GM21447 (cell line): ENCODE data around the gene LCT.
"Not testable (repeated sequence)": the region's sequence is repeated elsewhere in the genome, so short reads cannot be mapped to it uniquely, and the experiment has no call there.

ENCODE experiments used
- ATAC-seq: cut with Tn5 transposase; IDR thresholded peaks from one replicate; pipeline ENCODE4 v1.9.1; 2021; ENCODE audit not compliant: unreplicated experiment

LCT gene

DNA sequence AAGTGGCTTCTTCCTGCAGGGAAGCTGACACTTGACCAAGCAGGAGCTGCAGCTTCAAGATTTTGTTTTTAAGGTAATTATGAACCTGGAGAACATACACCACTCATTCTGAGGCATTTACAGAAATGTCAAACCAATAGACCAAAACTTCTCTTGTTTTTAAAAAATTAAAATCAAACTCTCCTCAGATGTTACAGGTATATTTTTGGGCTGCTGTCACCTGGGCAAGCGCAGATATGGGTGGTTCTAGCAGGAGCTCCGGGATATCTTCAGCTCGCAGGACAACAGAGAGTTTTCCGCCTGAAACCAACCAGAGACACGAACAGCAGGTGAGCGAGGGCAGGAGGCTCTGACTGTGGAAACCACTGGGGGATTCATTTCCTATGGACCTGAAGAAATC lies 4.1 kb downstream of the LCT start:
- no peak for ATAC-seq

DNA sequence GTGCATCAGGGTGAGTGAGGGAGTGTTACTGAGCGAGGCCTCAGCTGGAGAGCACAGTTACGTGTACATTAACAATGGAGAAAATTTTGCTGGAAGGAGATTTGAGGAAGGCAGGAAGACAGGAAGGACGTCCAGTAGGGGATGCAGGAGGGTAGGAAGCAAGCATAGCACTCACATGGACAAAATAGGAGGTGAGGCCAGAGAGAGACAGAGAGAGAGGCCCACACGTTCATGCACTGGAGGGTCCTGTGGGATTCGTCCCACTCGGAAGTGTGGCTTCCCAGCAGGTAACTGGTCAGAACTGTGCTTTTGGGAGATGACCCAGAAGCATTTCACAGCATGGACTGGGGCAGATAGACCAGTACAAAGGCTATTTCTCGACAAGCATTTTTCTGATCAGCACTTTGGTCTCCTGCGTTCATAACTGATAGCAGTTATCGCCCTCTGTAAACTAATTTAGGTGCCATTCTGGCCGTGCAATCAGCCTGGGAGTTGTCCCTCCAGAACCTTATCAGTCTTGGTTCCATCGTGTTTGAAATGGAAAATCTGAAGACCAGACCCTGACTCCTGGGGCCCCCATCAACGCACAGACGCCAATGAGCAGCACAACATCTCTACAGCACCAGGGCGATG lies 5.7 kb downstream of the LCT start:
- no peak for ATAC-seq

DNA sequence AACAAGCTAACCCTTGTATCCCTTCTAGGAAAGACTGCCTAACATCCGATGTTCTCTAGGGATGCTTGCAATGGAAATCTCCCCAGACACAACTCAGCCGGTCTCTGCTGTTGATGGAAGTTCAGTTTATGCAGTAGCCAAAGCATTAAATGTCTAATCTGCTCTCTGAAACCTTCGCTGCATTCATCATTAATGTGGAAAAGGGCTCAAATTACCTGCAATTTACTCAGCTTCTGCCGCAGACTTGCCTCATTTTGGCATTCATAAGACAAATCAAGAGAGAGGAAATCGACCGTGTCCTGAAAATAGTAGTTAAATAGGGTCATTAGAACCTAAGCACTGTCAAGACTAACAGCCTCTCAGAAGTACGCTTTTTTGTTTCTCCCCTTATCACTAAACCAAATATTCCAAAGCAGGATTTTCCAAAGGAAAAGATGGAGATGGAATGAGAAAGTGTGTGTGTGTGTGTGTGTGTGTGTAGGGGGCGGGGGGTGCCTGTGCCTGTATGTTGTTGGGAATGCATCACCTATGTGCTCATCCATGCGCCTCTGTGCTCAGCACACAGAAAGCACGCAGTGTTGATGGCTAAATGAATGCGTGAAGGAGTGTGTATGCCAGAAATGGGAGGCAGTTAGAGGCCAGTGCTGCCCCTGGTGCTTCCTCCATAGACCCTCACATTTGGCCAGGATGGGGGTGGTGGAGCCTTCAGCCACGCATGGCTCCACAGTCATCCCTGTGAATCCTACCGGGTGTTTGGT lies 7.4 kb downstream of the LCT start:
- ATAC-seq = no peak

DNA sequence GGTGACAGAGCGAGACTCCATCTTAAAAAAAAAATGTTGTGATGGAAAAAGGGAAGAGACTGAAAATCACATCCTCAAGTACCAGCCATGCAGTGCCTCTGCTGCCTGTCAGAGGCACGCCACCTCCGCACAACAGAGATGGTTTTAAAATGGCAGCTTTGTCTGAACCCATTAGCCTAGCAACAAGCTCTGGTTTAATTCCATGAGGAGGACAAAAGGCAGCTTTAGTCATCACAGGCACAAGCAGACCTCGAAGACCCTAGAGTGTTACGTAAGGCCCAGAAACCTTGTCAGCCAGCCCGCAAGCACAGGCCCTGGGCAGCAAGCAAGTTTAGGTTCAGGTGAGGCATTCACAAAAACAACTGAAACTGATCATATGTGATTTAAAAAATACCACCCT lies 10.4 kb downstream of the LCT start:
- ATAC-seq = no peak

DNA sequence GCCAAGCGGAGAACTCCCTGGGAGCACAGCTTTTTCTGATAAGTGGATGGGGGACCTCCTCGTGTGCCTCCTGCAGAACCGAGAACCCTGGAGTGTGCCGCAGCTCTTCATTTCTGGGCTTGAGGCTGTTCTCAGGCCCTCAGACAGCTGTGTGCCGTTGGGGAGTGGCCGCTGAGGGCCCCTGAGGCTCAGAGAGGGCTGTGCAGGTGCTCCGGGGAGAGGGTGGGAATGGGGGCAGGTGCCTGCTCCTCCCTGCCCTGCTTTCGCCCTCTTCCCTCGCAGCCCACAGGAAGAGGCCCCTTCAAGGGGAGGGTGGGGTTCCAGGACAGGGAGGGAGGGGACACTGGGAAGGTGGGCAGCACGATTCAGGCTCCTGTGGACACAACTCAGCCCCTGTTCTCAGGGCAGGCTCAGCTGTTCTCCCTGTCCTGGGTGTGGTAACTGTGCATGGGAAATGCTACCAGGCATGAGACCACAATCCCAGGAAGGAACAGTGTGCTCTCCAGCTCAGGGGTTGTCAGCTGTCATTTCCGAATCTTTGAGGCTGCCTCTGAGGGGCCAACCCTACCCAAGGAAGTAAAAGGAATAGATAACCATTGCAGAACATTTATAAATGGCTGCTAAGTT lies 11.3 kb downstream of the LCT start:
- no peak for ATAC-seq

DNA sequence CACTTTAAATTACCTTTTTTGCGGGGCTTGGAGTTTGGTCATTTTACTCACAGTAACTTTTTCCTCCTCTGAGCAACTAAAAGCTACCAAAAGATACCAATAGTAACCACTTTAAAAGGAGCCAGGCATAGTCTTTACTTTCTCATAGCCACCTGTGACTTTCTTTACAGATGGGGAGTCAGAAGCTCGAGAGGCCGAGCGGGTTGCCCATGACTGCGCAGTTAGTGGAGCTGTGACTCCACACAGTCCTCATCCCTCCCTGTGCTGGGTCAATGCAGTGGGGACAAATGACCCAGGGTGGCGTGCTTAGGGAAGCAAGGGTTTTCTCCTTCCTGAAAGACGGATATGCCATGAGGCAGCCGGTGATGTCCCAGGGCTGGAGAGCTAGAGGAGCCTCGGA lies 11.9 kb downstream of the LCT start:
- no peak for ATAC-seq

DNA sequence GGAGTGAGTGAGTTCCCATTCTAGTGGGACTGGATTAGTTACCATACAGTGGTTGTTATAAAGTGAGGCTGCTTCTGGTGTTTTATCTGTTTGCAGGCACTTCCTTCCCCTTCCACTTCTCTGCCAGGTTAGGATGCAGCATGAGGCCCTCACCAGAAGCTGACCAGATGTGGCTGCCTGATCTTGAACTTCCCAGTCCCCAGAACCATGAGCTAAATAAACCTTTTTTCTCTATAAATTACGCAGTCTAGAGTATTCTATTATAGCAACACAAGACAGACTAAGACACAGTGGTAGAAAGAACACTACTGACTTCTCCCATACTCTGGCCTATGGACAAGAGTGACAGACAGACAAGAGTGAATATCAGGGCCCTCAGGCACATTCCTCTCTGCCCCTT lies 14.1 kb downstream of the LCT start:
- no peak for ATAC-seq

DNA sequence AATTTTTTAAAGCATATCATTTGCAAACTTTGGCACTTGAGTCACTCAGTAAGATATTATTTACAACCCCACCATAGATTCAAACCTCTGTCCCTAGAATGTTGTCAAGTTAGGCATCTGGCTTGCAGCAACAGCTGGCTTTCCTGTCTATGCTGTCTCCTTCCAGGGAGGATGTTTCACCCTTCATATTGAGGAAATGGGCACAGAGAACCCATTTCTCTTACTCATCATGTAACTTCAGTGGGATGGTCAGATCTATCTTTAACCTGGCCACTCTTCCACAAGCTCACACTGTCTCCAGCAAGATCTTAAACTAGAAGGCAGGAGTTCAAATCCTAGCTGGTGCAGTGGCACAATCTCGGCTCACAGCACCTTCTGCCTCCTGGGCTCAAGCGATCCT lies 15.8 kb downstream of the LCT start:
- no peak for ATAC-seq

DNA sequence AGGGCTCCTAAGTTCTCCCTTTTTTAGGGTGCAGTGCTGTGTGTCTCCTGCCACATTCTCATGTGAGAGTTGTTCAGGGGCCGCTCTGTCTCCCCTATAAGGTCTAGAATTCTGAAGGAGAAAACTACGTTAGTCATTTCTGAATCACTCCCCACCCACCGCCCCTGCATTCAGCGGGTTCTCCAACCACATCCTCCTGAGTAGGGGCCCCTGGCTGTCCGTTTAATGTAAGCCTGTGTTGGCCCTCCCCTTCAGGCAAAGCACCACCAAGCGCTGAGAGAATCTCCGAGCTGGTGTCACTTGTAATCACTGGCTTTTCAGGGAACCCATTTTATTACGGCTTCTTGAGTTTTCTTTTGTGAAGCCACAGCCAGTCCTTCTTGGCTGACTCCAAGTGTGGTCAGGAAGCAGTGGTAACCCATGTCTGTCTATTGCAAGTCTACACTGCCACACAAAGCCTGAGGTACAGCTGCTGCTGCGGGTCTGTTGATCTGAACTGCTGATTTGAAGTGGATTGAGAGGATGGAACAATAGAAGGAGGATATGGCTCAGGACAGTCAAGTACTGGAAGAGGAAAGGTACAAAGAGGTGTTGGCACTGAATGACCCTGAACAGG lies 16.9 kb downstream of the LCT start:
- peak; percentile 88 for ATAC-seq

DNA sequence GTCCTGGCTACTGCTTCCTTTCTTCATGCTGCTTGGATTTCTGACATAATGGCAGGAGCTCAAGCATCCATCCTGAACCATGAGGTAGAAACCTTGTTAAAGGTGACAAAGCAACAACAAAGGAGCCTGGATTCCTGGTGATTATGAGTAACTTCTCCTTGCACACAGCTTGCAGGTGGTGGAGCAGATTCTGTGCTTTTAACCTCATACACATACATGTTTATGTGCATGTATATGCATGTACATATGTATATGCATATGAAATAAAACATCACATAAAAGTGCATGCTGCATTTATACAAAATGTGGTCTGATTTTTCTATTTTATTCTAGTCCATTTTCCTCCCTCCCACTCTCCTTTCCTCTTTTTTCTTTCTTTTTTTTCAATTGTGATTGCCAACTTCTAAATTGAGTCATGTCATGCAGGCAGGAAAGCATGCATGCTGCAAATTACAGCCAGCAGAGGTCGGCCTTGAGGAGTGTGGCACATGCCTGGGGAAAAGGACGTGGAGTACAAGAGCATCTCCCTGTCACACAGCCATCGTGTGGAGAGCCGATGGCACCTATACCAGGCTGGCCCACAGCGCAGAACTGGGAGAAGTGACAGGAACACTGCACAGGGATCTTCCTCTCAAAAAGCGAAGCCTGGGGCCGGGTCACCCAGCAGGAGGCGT lies 17.9 kb downstream of the LCT start:
- no peak for ATAC-seq

DNA sequence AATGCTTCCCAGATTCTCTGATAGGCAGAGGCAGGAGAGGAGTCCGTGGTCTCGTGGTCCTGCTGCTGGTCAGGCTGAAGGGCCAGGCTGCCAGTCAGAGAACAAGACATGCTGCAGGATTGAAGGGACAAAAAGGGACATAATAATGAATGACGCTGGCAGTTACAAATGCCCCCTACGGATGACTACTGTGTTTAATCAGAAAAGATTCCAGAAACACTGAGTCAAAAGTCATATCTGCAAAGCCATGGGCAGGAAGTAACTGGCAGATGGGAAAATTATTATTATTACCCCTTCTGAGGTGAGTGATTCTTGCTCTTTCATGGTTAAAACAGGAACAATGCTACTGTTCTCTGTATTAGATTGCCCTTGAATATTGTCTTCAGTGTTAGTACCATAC lies 19.0 kb downstream of the LCT start:
- no peak for ATAC-seq

DNA sequence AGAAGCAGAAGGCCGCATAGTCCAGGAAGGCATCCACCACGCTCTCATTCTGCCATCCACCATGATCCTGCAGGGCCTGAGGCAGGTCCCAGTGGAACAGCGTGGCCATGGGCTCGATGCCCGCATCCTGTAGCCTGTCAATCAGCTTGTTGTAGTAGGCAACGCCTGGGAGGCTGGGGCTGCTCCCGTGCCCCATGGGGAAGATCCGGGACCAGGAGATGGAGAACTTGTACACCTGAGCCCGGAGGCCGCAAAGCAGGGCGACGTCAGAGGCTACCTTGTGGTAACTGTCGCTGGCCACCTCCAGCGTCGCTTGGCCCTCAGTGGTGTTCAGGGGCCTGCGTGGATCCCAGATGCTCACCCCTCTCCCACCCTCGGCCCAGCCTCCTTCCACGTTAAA lies 19.5 kb downstream of the LCT start:
- no peak for ATAC-seq

DNA sequence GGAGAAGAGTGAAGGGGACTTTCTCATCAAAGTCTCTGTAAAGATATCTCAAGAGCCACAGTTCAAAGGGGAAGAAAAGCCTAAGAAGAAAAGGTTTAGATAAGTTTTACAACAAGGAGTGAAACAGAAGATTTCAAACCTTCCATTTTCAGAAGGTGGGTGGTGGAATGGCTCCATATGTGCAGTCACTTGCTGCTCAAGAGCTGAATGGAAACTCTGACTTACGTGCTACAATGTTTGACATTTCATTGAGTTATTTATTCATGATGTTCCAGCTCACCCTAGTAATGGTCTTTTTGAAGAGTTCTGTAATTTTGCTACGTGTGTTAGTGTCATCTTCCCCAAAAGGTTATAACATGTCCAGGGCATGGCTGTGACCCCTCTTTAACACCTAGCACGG lies 21.7 kb downstream of the LCT start:
- ATAC-seq = no peak

DNA sequence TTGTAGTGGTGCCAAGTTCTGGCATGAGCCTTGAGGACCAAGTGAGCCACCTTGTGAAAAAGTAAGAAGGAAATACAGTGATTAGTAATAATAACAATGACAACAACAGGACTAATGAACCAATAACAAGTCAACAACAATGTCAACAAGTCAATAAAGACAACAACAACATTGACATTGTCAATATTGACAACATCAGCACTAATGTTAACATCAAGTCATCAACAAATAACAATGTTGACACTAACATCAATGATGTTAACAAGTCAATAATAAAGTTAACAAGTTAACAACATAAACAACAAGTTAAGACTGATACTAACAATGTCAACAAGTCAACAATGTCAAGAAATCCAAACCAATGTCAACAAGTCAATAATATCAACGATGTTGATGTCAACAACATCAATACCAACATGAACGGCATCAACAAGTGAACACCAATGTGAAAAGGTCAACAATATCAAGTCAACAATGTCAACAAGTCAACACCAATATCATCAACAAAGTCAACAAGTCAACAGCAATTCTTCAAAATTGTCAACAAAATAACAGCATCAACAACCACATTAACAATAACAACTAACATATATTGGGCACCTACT lies 24.0 kb downstream of the LCT start:
- no peak for ATAC-seq

DNA sequence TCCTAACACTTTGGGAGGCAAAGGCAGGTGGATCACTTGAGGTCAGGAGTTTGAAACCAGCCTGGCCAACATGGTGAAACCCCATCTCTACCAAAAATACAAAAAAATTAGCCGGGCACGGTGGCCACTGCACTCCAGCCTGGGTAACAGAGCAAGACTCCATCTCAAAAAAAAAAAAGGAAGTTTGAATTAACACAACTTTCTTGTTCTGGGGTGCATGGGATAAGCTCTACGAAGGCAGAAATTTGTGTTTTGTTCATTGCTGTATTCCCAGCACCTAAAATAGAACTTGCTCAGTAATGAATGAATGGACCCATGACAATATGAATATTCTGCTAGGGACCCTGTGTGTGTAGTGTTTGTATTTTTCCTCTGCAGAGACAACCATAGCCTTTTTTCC lies 29.1 kb downstream of the LCT start:
- ATAC-seq = not testable (repeated sequence)

DNA sequence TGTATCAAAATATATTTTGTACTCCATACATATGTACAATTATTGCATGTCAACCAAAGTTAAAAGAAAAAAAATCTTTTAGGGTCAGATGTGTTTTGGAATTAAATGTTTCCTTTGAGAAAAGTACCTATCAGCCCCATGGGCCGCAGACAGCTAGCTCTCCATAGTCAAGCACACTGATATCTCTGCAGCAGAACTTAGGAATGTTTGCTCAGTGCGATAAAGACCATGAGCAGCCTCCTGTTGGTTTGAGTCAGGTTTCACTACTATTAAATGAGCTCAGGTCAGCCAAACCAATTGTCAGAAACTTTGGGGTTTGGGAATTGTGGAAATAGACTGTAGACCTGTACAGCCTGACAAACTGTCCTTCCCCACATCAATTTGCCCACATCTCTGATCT lies 33.7 kb downstream of the LCT start:
- ATAC-seq = no peak

DNA sequence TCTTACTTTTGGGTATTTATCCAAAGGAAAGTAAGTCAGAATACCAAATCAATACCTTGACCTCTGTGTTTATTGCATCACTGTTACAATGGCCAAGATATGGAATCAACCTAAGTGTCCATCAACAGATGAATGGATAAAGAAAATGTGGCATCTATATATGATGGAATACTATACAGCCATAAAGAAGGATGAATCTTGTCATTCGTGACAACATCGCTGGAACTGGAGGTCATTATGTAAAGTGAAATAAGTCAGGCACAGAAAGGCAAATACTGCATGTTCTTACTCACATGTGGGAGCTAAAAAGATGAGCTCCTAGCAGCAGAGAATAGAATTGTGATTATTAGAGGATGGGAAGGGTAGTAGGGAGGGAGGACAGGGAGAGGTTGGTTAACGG lies 34.6 kb downstream of the LCT start:
- ATAC-seq = no peak

DNA sequence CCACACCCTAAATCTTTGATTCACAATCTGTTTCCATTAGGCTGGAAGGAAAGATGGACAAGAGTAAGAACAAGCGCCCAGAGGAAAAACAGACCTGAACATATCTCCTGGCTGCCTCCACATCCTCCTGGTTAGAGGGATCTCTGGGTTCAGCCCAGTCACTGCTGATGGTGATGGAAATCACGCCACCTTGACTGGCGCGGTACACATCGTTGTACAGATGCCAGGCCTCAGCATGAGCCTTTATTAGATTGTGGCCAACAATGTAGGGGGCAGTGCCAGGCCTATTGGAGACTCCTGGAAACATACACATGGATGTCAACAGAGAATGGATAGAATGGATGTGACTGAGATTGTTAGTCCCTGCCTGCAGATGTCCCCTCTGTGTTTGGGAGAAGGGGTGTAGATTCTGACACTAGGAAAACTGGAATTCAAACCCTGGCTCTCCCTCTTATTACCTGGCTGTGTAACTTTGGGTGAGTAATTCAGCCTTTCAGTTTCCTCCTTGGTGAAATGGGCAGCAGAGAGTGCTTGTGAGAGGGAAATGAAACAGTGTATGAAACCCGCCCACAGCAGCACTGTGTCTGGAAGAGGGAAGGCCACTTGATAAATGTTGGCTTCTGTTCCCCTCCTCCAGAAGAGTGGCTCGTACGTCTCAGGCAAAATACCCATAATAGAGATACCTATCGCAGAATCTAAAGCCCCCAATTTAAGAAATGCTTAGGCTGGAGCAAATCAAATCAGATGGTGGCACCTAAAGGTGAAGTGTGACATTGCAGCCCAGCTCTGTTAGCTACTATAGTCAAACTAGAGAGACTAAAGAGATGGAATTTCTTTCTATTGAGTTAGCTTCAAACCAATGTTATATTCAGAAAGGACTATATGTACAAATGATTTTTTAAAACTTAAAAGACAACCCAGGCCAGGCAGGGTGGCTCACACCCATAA lies 36.2 kb downstream of the LCT start:
- no peak for ATAC-seq

DNA sequence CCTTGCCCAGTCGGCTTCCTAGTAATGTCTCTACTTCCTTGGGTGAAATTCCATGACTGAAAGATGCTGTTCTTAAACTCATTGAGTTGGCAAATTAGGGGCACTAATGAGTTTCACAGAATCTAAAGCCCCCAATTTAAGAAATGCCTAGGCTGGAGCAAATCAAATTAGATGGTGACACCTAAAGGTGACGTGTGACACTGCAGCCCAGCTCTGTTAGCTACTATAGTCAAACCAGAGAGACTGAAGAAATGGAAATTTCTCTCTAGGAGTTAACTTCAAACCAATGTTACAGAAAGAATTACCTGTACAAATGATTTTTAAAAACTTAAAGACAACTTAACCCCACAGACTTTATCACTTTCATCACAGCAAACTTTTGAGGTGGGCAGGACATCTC lies 37.2 kb downstream of the LCT start:
- ATAC-seq = no peak

DNA sequence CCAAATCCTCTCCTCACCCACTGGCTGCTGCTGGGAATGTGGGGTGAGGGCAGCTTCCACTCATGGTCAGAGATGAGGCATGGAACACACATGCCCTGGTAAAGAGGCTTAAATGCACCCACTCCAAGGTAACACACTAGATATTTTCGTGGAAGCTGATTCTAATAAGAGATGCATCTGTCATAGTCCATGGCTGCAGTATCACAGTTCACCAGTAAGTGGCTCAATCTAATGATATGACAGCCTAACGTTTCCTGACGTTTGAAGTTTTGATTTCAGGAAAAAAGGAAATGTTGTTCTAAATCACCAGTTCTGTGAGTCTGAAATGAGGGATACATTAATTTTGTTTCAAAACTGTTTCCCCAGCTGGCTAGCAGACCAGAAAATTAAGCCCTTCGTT lies 38.2 kb downstream of the LCT start:
- no peak for ATAC-seq
